Adipose tissue (tissue), 3 donors: ENCODE results near the gene OR5H6. TPM values are rescaled to one million over a fixed set of nuclear protein-coding genes. Genes with fewer than 3 reads are reported as not detected.
"Not testable (repeated sequence)": the region's sequence is repeated elsewhere in the genome, so short reads cannot be mapped to it uniquely, and the experiment has no call there.

Experiments
- H3K27ac ChIP-seq: one replicate; pipeline ENCODE4 v1.5.1; 2013; ENCODE audit warnings: low read depth, low read length
- WGBS, 3 donors: extraction: QIAGEN DNeasy Blood & Tissue Kit; methylation state at CpG; one replicate each; pipeline ENCODE4 v1.1.7; 2013; 5-methylcytosine and 5-hydroxymethylcytosine counted together
- polyA plus RNA-seq, 3 donors: library from polyadenylated mRNA; stranded (reverse); fragments of 200-250 nt; gene quantifications; one replicate each; pipeline ENCODE4 v1.2.3, GENCODE V29; 2013
- donor health status: healthy with polysubstance abuse.
- donor health status: Bipolar disorder and iron deficiency.
- donor health status: healthy.

Gene OR5H6
- not detected for polyA plus RNA-seq

DNA sequence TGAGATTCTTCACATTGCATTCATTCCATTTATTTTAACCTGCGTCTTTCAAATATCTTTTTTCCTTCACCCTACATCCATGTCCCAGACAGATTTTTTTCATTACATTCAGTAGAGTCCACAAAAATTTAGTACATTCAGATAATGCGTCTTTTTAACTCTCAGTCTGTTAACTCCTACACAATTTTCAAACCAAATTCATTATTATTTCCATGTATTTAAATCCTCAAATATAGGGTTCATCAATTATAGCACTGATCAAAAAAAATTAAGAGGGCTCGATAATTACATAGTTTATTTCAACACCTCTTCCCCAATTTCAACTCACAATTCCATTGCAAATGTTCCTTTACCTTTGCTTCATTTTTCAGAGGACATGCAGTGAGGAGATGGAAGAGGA is at the start of gene OR5H6:
TSS of gene OR5H6 (plus strand) at position 301 of the 400 bp plus-strand sequence. CDS start at position 390, 89 bp downstream.
- H3K27ac ChIP-seq: no peak within 1 kb of the TSS
- 55 to 80% (median 80%) methylated on average over 3 of the region's 3 CpGs for WGBS, 3 donors

DNA sequence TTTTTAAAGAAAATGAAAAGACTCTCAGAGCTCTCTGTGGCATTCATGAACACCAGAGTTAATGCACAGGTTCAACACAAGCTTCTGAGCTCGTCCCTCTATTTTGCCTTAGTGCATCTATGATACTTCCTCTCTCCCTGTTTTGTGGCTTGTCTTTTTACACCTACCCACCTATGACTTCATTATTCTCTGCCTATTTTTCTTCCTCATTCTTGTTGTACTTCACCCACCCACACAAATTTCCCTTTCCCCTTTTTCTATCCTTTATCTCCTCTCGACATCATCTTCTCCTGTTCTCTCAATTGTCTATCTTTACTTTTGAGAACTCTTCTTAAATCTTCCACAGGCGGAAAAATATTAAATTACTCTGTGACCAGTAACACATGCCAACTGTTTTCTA is 49.0 kb upstream of the OR5H6 start:
- 55 to 64% (median 57%) methylated on average over 3 of the region's 3 CpGs for WGBS, 3 donors
- no peak overlapping the region for H3K27ac ChIP-seq

DNA sequence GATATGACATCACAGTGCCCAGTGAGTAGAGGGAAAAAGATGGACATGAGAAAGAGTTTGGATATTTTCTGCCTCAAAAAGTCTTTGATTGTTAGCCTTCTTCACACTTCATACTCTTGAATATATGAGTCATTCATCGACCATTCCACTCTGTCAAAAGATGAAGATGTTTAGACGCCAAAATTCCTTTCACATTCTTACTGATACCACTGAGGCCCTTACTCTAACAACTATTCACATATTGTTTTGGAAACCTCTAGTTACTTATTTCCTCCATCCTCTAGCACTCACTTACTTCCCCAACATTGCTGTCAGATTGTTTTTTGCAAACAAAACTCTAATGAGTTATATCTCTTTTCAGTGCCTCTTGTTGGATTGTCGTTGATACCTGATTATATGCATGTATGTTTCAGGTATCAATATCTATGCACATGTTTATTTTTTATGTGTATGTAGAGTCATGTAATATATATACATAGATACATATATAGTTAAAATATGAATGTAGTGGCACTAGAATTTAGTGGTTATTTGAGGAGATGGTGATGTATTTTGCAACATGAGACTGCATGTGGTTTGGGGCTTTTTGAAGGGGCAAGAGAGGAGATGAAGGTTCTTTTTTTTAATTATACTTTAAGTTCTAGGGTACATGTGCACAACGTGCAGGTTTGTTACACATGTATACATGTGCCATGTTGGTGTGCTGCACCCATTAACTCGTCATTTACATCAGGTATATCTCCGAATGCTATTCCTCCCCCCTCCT is 40.0 kb upstream of the OR5H6 start:
- WGBS, 3 donors: 58 to 70% (median 65%) methylated on average over 6 of the region's 6 CpGs
- H3K27ac ChIP-seq: no peak overlapping the region

DNA sequence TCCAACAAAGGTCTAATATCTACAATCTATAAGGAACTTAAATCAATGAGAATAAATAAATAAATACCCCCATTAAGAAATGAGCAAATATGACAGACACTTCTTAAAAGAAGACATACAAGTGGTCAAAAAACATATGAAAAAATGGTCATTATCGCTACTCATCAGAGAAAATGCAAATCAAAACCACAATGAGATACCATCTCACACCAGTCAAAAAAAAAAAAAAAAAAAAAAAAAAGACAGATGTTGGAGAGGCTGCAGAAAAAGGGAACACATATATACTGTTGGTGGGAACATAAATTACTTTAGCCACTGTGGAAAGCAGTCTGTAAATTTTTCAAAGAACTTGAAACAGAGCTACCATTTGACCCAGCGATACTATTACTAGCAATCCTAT is 31.6 kb upstream of the OR5H6 start:
- 50 to 88% (median 56%) methylated on average over 2 of the region's 2 CpGs for WGBS, 3 donors
- H3K27ac ChIP-seq: no peak overlapping the region

DNA sequence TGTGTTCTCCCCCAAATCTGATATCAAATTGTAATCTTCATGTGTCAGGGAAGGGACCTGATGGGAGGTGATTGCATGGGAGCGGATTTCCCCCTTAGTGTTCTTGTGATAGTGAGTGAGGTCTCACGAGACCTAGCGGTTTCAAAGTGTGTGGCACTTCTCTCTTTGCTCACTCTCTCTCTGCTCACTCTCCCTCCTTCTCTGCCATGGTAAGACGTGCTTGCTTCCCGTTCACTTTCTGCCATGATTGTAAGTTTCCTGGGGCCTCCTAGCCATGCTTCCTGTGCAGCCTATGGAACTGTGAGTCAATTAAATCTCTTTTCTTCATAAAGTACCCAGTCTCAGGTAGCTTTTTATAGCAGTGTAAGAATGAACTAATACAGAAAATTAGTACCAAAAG is 30.6 kb upstream of the OR5H6 start:
- WGBS, 3 donors: 43 to 59% (median 52%) methylated on average over 5 of the region's 5 CpGs
- no peak overlapping the region for H3K27ac ChIP-seq

DNA sequence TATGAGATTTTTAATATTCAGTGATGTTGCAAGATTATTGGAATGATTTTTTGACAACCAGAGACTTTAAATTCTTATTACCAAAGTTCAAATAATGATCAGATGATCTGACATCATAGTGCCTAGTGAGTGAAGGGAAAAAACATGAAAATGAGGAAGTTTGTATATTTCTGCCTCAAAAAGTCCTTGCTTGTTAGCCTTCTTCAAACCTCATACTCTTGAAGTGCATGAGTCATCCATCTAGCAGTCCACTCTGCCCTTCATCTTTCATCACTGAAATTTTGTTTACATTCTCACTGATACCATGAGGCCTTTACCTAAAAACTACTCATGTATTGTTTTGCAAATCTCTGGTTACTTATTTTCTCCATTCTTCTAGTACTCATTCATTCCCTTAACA is 23.9 kb upstream of the OR5H6 start:
- no peak overlapping the region for H3K27ac ChIP-seq

DNA sequence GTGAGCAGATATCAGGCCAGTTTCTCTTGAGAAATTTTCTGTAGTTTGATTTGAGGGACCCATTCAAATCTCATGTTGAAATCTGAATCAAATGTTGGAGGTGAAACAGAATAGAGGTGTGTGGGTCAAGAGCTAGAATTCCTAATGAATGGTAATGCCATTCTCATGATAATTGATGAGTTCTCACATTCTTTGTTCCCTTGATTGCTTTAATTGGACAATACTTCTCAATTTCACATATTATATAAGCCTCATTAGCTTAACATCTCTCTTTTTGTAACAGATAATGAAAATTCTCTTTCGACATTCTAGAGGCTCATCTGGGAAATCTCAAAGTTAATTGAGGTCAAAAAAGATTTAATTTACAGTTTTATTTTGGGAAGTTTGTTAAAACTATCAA is 21.9 kb upstream of the OR5H6 start:
- 56 to 70% (median 70%) methylated on average over 1 of the region's 1 CpG for WGBS, 3 donors
- H3K27ac ChIP-seq: no peak overlapping the region

DNA sequence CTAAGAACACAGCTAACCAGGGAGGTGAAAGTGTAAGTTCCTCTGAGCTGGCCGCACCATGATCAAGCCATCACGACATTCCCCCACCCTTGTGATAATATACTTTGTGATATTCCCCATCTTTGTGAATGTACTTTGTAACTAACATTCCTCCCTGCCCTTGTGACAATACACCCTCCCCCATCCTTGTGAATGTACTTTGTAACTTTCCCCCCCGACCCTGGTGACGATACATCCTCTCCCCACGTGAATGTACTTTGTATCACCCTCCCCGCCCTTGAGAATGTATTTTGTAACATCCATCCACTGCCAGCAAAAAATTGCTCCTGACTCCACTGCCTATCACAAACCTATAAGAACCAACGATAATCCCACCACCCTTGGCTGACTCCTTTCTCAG is 20.2 kb upstream of the OR5H6 start:
- H3K27ac ChIP-seq: no peak overlapping the region
- 51 to 77% (median 68%) methylated on average over 7 of the region's 7 CpGs for WGBS, 3 donors

DNA sequence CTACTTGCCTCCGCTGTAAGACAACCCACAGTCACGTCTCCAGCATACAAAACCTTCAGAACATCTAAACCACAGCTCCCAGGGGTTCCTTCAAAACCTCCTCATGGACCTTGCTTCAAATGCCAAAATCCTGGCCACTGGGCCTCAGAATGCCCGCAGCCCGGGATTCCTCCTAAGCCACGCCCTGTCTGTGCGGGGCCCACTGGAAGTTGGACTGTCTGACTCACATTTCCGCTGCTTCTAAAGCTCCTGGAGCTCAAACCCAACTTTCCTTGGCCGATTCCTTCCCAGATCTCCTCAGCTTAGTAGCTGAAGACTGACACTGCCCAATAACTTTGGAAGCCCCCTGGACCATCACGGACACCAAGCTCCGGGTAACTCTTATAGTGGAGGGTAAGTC is 17.9 kb upstream of the OR5H6 start:
- WGBS, 3 donors: 90 to 91% (median 90%) methylated on average over 10 of the region's 10 CpGs
- H3K27ac ChIP-seq: no peak overlapping the region

DNA sequence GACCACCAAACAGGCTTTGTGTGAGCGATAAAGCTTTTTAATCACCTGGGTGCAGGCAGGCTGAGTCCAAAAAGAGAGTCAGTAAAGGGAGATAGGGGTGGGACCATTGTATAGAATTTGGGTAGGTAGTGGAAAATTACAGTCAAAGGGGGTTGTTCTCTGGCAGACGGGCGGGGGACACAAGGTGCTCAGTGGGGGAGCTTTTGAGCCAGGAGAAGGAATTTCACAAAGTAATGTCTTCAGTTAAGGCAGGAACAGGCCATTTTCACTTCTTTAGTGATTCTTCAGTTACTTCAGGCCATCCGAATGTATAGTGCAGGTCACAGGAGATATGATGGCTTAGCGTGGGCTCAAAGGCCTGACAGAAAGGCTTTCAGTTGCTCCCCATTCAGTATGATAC is 8.0 kb upstream of the OR5H6 start:
- 64 to 73% (median 68%) methylated on average over 5 of the region's 5 CpGs for WGBS, 3 donors
- H3K27ac ChIP-seq: not testable (repeated sequence)

DNA sequence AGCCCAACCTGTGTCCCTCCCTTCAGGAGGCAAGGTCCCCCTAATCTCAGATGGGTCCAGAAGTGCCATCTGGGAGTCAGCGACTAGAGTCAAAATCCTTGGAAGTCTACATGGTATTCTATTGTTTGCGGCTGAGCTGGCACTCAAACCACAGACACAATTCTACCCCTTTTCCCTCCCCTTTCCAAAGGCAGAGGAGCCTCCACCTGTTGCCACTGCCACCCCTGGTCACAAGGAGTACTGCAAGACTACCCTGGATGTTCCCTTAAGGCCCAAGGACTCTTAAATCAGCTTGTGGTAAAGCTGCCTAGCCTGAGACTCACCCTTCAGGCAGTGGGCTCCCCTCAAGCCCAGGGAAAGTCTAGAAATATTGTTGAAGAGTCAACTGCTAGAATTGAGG is 4.3 kb upstream of the OR5H6 start:
- 50 to 78% (median 73%) methylated on average over 2 of the region's 2 CpGs for WGBS, 3 donors
- no peak overlapping the region for H3K27ac ChIP-seq

DNA sequence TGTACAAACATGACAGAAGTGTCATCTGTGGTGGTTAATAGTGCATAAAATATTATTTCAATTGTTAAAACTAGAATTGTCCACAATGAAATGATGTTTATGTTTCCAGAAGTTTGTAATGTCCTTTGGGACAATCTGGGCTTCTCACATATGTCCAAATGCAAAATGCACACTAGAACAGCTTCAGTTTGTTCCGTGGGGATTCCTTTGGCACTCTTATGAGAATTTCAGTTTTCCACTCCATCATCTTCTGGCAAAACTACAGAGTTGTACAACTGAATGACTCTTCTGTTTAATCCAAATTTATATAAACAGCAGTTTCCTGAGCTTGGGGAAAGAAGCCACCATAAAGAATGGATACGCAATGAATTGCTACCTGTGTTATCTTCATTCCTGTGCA is 2.0 kb upstream of the OR5H6 start:
- WGBS, 3 donors: 59 to 70% (median 68%) methylated on average over 2 of the region's 2 CpGs
- no peak overlapping the region for H3K27ac ChIP-seq

DNA sequence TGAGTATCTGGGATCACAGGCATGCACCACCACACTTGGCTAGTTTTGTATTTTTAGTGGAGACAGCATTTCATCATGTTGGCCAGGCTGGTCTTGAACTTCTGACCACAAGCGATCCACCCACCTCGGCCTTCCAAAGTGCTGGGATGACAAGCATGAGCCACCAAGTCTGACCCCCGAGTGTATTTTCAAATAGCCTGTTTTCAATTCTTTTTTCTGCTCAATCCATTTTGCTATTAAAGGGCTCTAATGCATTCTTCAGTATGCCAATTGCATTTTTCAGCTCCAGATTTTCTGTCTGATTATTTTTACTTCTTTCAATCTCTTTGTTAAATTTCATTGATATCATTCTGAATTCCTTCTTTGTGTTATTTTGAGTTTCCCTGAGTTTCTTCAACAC is 5.8 kb downstream of the OR5H6 start:
- WGBS, 3 donors: 78 to 83% (median 82%) methylated on average over 3 of the region's 3 CpGs
- no peak overlapping the region for H3K27ac ChIP-seq

DNA sequence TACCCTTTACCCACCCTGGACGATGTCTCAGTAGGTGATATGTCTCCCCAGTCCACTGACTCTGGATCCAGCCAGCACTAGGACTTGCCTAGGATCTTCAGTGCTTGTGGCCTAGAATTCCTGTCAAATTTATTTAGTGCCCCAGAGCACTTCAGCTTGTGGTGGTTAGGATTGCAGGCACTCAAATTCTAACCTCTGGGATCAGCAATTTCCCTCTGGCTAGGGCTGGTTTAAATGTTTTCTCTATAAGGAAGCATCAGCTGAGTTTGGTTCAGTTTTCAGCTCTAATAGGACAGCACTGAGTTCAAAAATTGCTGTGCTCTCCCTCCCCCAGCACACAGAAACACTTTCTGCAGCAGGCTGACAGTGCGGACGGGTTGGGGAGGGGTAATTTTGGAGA is 8.1 kb downstream of the OR5H6 start:
- 62 to 79% (median 78%) methylated on average over 3 of the region's 3 CpGs for WGBS, 3 donors
- no peak overlapping the region for H3K27ac ChIP-seq

DNA sequence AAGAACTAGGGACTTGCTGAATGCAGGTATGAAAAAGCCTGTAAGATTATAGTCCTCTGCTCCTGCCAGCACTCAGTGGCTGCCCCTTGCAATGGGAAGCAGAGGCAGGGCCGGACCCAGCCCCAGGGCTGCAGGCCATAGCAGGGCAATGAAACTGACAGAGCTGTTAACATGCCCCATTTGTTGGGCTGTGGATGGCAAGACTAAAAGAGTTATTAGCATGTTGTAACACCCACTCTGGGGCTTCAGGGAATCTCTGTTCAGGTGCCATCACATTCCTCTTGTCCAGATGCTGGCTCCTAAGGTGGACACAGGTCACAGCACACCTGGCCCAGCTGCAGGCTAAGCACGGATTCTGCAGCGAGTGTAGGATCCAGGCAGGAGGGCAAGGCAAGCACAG is 10.9 kb downstream of the OR5H6 start:
- 80 to 93% (median 86%) methylated on average over 3 of the region's 3 CpGs for WGBS, 3 donors

DNA sequence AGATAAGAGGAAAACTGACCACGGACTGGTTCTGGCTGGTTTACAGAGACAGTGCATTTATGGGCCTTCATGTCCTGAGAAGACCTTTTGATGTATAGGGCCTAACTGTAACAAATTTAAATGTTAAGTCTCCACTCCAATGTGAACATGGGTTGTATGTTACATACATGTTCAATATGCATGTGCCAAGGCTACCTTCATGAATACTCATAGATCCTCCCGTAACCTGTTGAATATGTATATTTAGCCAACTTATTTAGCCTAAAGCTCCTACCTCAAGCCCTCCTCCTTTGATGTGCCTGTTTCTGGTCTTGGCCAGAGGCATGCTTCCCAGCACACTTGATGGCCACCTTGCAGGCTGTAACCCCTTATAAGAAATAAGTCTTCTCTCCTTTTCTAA is 18.2 kb downstream of the OR5H6 start, which contains the start of gene OR5H2:
TSS of gene OR5H2 (plus strand) at position 301 of the 400 bp plus-strand sequence. CDS start 398 bp downstream, outside the sequence.
- no peak within 1 kb of the TSS for H3K27ac ChIP-seq
- 54 to 75% (median 68%) methylated on average over 2 of the region's 2 CpGs for WGBS, 3 donors

More for the DNA sequence above, 10.9 kb downstream of the OR5H6 start:
- H3K27ac ChIP-seq: no peak overlapping the region

DNA sequence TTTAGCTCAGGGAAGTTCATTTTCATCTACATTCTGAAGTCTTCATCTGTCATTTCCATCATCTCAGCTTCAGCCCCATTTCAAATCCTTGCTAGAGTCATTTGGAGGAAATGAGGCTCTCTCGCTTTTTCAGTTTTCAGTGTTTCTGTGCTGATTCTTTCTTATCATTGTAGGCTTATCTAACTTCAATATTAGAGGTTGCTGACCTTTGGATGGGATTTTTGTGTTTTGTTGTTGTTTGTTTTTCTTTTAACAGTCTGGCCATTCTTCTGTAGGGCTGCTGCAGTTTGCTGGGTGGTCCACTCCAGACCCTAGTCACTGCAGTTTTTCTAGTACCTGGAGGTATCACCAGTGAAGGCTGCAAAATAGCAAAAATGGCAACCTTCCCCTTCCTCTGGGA is 26.9 kb downstream of the OR5H6 start:
- WGBS, 3 donors: 54 to 88% (median 85%) methylated on average over 1 of the region's 1 CpG

DNA sequence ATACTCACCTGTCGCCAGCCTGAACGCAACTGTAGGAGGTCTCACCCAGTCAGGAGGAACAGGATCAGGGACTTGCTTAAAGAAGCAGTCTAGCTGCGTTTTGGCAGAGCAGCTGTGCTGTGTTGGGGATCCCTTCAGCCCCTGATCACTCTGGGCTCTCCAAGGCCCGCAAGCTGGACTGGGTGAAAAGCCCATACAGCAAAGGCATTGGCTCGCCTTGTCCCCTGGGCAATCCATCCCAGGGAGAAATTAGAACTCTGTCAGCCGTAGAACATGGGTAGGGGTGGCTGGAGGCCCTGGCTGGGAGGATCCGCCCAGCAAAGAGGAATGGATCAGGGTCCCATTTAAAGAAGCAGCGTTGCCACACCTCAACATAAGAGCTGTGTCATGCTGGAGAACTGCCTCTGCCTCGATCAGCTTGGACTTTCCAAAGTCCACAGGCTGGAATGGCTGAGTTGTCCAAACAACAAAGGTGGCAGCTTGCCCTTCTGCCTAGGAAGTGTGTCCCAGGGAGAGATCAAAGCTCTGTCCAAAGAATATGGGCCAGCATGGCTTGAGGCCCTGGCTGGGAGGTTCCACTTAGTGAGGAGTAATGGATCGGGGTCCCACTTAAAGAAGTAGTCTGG is 27.4 kb downstream of the OR5H6 start:
- 58 to 82% (median 81%) methylated on average over 10 of the region's 10 CpGs for WGBS, 3 donors
- H3K27ac ChIP-seq: no peak overlapping the region

More for the DNA sequence above, 26.9 kb downstream of the OR5H6 start:
- H3K27ac ChIP-seq: no peak overlapping the region
